HepG2 (cell line): ENCODE results near the gene BABAM2. TPM values are rescaled to one million over a fixed set of nuclear protein-coding genes. Genes with fewer than 3 reads are reported as not detected.

Experiments used
- GATAD2A ChIP-seq: IDR thresholded peaks from 2 replicates; pipeline ENCODE4 v1.6.1; 2016
- HDAC1 ChIP-seq: sonication (generic); formaldehyde crosslinking; IDR thresholded peaks from 2 replicates; pipeline ENCODE4 v1.5.1; 2020; ENCODE audit warnings: mild to moderate bottlenecking, missing genetic modification reagents
- KLF15 ChIP-seq: sonication (generic); formaldehyde crosslinking; IDR thresholded peaks from 2 replicates; pipeline ENCODE4 v1.8.1; 2023; ENCODE audit warnings: borderline replicate concordance, mild to moderate bottlenecking, inconsistent platforms, missing genetic modification reagents, mixed read lengths
- NFKBIZ ChIP-seq: IDR thresholded peaks from 2 replicates; pipeline ENCODE4 v1.6.1; 2018; ENCODE audit warnings: missing genetic modification reagents, missing compliant biosample characterization
- NONO ChIP-seq, 2 experiments: fragments of 450-650 bp in 1 of 2; sonication (generic) in 1 of 2; formaldehyde crosslinking in 1 of 2; IDR thresholded peaks in 1 of 2; conservative IDR thresholded peaks in 1 of 2; 2 replicates each; pipeline versions ENCODE4 v1.6.1 to v1.8.0; 2017 to 2022; ENCODE audit warnings: mild to moderate bottlenecking in 1 of 2, missing genetic modification reagents in 1 of 2, moderate library complexity in 1 of 2
- NPAS2 ChIP-seq: sonication (generic); formaldehyde crosslinking; IDR thresholded peaks from 2 replicates; pipeline ENCODE4 v1.8.0; 2022; ENCODE audit warnings: mild to moderate bottlenecking, missing genetic modification reagents, borderline replicate concordance
- PHF21A ChIP-seq: sonication (generic); formaldehyde crosslinking; IDR thresholded peaks from 2 replicates; pipeline ENCODE4 v1.5.0; 2020; ENCODE audit warnings: mild to moderate bottlenecking, missing genetic modification reagents
- SOX6 ChIP-seq, 2 experiments: fragments of 450-650 bp in 1 of 2; sonication (generic) in 1 of 2; formaldehyde crosslinking in 1 of 2; IDR thresholded peaks; 2 replicates each; pipeline versions ENCODE4 v1.4.0 to v1.6.1; 2017 to 2020; ENCODE audit warnings: antibody characterized with exemption in 1 of 2, mild to moderate bottlenecking in 1 of 2, missing genetic modification reagents in 1 of 2
- SSRP1 ChIP-seq: IDR thresholded peaks from 2 replicates; pipeline ENCODE4 v1.6.1; 2016; ENCODE audit warnings: control low read depth
- TARDBP ChIP-seq: sonication (generic); formaldehyde crosslinking; IDR thresholded peaks from 2 replicates; pipeline ENCODE4 v1.8.0; 2022; ENCODE audit warnings: mild to moderate bottlenecking, missing genetic modification reagents
- TBP ChIP-seq: sonication (generic); formaldehyde crosslinking; IDR thresholded peaks from 2 replicates; pipeline ENCODE4 v1.5.0; 2020; ENCODE audit warnings: missing genetic modification reagents
- TMF1 ChIP-seq: sonication (generic); formaldehyde crosslinking; IDR thresholded peaks from 2 replicates; pipeline ENCODE4 v1.8.1; 2022; ENCODE audit warnings: low read depth, missing genetic modification reagents
- ZNF562 ChIP-seq: sonication (generic); formaldehyde crosslinking; IDR thresholded peaks from 2 replicates; pipeline ENCODE4 v1.8.0; 2022; ENCODE audit warnings: missing genetic modification reagents, borderline replicate concordance
- polyA plus RNA-seq, 8 experiments: library from polyadenylated mRNA; depleted of rRNA in 3 of 8; stranded (reverse) in 7 of 8; unstranded in 1 of 8; fragments of >200 nt; fragmentation: Illumina TruSeq in 4 of 8; extraction: Trizol in 4 of 8; gene quantifications; 2 replicates each; pipeline versions ENCODE4 v1.2.1 to v1.2.3, GENCODE V29; 2011 to 2016; ENCODE audit warnings: low read depth in 4 of 8, missing spikeins in 1 of 8, mixed read lengths in 1 of 8; ENCODE audit not compliant: insufficient read depth in 1 of 8
- total RNA-seq, 5 experiments: library from RNA; depleted of rRNA; stranded (reverse); fragments of >200 nt; fragmentation: Illumina TruSeq; extraction: Trizol; gene quantifications; 2 replicates each; pipeline ENCODE4 v1.2.3, GENCODE V29; 2016; ENCODE audit warnings: low read depth in 1 of 5
- TF ChIP-seq, protein P1 (sequence below): IDR thresholded peaks from 2 replicates; pipeline ENCODE4 v1.6.1; 2012; ENCODE audit warnings: low read depth, low read length, improper control_type of control experiment
- TF ChIP-seq, protein P2 (sequence below): sonication (generic); formaldehyde crosslinking; IDR thresholded peaks from 2 replicates; pipeline ENCODE4 v1.4.0; 2020; ENCODE audit warnings: missing genetic modification reagents, borderline replicate concordance
- TF ChIP-seq, protein P3 (sequence below), 2 experiments: fragments of 450-650 bp in 1 of 2; sonication (generic) in 1 of 2; formaldehyde crosslinking; IDR thresholded peaks; 2 replicates each; pipeline versions ENCODE4 v1.5.0 to v1.8.0; 2020 to 2022; ENCODE audit warnings: mild to moderate bottlenecking in 1 of 2, missing genetic modification reagents in 1 of 2
- TF ChIP-seq, protein P4 (sequence below): sonication (generic); formaldehyde crosslinking; IDR thresholded peaks from 2 replicates; pipeline ENCODE4 v1.4.0; 2020; ENCODE audit warnings: missing genetic modification reagents
- TF ChIP-seq, protein P5 (sequence below): sonication (generic); formaldehyde crosslinking; IDR thresholded peaks from 2 replicates; pipeline ENCODE4 v1.5.0; 2020; ENCODE audit warnings: missing genetic modification reagents, mild to moderate bottlenecking, borderline replicate concordance
- TF ChIP-seq, protein P6 (sequence below): sonication (generic); formaldehyde crosslinking; IDR thresholded peaks from 2 replicates; pipeline ENCODE4 v1.4.0; 2020; ENCODE audit warnings: missing genetic modification reagents

Gene BABAM2
- total and polyA plus RNA-seq, 2 of the 13 experiments (the other 11 are each of a cell fraction or from before 2014, with no cell fraction given), result 24.9 to 28.0 TPM

DNA sequence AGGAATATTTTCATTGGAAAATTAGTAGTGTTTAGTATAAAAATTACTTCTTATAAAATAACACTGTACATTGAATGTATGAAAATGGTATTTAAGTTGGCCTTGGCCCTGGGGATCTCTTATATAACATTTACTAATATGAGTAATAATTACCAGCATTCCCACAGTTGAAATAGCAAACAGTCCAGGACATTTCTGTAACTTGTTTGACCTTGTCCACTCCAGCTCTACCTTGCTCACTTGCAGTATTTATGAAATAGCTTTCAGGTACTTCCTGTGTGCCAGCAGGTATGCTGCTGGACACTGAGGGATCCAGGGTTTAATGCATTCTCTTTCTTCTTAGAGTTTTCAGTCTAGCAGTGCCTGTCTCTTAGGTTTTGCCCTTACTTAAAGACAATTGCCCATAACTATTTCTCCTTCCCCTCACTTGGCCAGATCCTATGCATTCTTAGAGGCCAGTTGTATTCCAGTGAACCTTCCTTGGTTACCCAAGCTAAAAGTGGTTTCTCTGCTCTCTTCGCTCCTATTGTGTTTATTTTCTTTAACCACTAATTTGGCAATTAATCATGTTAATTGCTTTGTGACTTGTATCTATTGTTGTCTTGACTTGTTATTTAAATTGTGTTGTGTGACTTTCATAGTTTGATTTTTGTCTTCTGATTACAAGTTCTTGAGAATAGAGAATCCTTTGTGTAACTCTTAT is 25.9 kb downstream of the BABAM2 start (continued):
- TF ChIP-seq NPAS2, result no peak
- TF ChIP-seq, protein P1, sequence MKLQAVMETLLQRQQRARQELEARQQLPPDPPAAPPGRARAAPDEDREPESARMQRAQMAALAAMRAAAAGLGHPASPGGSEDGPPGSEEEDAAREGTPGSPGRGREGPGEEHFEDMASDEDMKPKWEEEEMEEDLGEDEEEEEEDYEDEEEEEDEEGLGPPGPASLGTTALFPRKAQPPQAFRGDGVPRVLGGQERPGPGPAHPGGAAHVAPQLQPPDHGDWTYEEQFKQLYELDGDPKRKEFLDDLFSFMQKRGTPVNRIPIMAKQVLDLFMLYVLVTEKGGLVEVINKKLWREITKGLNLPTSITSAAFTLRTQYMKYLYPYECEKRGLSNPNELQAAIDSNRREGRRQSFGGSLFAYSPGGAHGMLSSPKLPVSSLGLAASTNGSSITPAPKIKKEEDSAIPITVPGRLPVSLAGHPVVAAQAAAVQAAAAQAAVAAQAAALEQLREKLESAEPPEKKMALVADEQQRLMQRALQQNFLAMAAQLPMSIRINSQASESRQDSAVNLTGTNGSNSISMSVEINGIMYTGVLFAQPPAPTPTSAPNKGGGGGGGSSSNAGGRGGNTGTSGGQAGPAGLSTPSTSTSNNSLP, result peak; percentile 81
- TF ChIP-seq, protein P2, sequence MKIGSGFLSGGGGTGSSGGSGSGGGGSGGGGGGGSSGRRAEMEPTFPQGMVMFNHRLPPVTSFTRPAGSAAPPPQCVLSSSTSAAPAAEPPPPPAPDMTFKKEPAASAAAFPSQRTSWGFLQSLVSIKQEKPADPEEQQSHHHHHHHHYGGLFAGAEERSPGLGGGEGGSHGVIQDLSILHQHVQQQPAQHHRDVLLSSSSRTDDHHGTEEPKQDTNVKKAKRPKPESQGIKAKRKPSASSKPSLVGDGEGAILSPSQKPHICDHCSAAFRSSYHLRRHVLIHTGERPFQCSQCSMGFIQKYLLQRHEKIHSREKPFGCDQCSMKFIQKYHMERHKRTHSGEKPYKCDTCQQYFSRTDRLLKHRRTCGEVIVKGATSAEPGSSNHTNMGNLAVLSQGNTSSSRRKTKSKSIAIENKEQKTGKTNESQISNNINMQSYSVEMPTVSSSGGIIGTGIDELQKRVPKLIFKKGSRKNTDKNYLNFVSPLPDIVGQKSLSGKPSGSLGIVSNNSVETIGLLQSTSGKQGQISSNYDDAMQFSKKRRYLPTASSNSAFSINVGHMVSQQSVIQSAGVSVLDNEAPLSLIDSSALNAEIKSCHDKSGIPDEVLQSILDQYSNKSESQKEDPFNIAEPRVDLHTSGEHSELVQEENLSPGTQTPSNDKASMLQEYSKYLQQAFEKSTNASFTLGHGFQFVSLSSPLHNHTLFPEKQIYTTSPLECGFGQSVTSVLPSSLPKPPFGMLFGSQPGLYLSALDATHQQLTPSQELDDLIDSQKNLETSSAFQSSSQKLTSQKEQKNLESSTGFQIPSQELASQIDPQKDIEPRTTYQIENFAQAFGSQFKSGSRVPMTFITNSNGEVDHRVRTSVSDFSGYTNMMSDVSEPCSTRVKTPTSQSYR (CRISPR knock-in tag), result no peak
- TF ChIP-seq NFKBIZ (CRISPR knock-in tag), result 0 out of 2 replicates have a peak, but pooled peaks have one; percentile 61
- peak; percentile 57; the same call in 1 of the 2 replicates for TF ChIP-seq PHF21A (CRISPR knock-in tag)
- TF ChIP-seq, protein P3, sequence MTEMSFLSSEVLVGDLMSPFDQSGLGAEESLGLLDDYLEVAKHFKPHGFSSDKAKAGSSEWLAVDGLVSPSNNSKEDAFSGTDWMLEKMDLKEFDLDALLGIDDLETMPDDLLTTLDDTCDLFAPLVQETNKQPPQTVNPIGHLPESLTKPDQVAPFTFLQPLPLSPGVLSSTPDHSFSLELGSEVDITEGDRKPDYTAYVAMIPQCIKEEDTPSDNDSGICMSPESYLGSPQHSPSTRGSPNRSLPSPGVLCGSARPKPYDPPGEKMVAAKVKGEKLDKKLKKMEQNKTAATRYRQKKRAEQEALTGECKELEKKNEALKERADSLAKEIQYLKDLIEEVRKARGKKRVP (CRISPR knock-in tag; IDR thresholded peaks at IDR 0.05), result peak in 1 of 2 experiments; percentile 47; a peak in 1 of 4 replicates
- peak; percentile 80 for TF ChIP-seq GATAD2A (CRISPR knock-in tag)
- no peak for TF ChIP-seq ZNF562
- TF ChIP-seq, protein P4, sequence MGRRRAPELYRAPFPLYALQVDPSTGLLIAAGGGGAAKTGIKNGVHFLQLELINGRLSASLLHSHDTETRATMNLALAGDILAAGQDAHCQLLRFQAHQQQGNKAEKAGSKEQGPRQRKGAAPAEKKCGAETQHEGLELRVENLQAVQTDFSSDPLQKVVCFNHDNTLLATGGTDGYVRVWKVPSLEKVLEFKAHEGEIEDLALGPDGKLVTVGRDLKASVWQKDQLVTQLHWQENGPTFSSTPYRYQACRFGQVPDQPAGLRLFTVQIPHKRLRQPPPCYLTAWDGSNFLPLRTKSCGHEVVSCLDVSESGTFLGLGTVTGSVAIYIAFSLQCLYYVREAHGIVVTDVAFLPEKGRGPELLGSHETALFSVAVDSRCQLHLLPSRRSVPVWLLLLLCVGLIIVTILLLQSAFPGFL (CRISPR knock-in tag), result no peak
- TF ChIP-seq SOX6 (IDR thresholded peaks at IDR 0.05), result no peak
- peak; percentile 61; the same call in 1 of the 2 replicates for TF ChIP-seq SOX6 (CRISPR knock-in tag; IDR thresholded peaks at IDR 0.05)
- TF ChIP-seq, protein P5, sequence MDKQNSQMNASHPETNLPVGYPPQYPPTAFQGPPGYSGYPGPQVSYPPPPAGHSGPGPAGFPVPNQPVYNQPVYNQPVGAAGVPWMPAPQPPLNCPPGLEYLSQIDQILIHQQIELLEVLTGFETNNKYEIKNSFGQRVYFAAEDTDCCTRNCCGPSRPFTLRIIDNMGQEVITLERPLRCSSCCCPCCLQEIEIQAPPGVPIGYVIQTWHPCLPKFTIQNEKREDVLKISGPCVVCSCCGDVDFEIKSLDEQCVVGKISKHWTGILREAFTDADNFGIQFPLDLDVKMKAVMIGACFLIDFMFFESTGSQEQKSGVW (CRISPR knock-in tag), result no peak
- peak; percentile 49; the same call in 1 of the 2 replicates for TF ChIP-seq HDAC1 (CRISPR knock-in tag)
- no peak for TF ChIP-seq TBP (CRISPR knock-in tag)
- TF ChIP-seq TARDBP (CRISPR knock-in tag), result peak; percentile 46; the same call in 1 of the 2 replicates
- TF ChIP-seq NONO (IDR thresholded peaks at IDR 0.05), result no peak
- no peak for TF ChIP-seq NONO (CRISPR knock-in tag; conservative IDR thresholded peaks at IDR 0.05)
- TF ChIP-seq TMF1 (CRISPR knock-in tag), result no peak
- TF ChIP-seq KLF15 (CRISPR knock-in tag), result no peak
- TF ChIP-seq, protein P6, sequence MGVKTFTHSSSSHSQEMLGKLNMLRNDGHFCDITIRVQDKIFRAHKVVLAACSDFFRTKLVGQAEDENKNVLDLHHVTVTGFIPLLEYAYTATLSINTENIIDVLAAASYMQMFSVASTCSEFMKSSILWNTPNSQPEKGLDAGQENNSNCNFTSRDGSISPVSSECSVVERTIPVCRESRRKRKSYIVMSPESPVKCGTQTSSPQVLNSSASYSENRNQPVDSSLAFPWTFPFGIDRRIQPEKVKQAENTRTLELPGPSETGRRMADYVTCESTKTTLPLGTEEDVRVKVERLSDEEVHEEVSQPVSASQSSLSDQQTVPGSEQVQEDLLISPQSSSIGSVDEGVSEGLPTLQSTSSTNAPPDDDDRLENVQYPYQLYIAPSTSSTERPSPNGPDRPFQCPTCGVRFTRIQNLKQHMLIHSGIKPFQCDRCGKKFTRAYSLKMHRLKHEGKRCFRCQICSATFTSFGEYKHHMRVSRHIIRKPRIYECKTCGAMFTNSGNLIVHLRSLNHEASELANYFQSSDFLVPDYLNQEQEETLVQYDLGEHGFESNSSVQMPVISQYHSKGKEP, result no peak
- no peak for TF ChIP-seq SSRP1 (CRISPR knock-in tag)
